ENCODE measurements around the gene LOX.

The LOX gene

GRCh38 chr5:122064992-122065391 lies 13.1 kb downstream of the LOX start:
- DNase-seq = no peak
- in situ Hi-C loops (cut with HindIII; ENCODE audit: low pct_ligation_motif_present, low pct_unique_long_range_greater_than_20kb, low sequenced_read_pairs) = no loop called here

GRCh38 chr5:122063836-122064235 lies 14.2 kb downstream of the LOX start:
- DNase-seq = no peak
- in situ Hi-C loops (cut with HindIII; ENCODE audit: low pct_ligation_motif_present, low pct_unique_long_range_greater_than_20kb, low sequenced_read_pairs) = no loop called here

- in situ Hi-C loops (cut with HindIII; ENCODE audit: low pct_ligation_motif_present, low pct_unique_long_range_greater_than_20kb, low sequenced_read_pairs) = no loop called here
- DNase-seq = no peak
Measured at GRCh38 chr5:122062205-122062604, 15.9 kb downstream of the LOX start.

DNA sequence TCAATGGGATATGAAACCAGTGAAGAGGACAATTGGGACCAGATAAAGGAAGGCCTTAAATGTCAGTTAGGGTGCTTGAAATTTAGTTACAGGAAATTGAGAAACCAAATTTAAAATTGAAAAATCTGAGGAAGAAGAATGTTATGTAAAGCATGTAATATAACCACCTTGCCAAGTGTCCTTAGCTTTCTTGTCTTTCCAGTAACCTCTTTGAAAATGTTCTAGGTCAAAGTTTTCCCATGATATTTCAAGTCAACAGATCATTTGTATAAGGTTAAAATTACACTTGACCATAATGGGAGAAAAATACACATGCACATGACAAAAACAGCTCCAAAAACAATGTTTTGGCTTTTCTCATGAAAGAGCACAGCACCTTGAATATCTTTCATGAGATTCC lies 21.1 kb downstream of the LOX start:
- in situ Hi-C loops (cut with HindIII; ENCODE audit: low pct_ligation_motif_present, low pct_unique_long_range_greater_than_20kb, low sequenced_read_pairs) = no loop called here
- DNase-seq = no peak

DNA sequence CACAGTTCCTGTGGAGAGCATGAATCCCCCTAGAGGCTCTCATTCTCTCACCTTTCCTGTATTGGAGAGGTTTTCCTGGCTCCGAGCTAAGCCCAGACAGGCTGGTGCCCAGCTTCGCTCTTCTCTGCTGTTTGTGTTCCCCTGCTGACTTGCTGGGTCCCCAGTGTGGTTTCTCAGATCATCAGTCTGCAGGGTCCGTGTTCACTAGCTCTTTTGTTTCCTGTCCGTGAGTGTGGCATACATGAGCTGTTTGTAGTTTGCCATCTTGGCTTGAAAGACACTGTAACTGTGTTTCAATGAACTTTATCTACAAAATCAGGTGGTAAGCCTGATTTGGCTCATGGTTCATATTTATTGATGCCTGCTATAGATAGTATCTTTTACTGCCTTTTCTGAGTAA lies 23.8 kb downstream of the LOX start:
- in situ Hi-C loops (cut with HindIII; ENCODE audit: low pct_ligation_motif_present, low pct_unique_long_range_greater_than_20kb, low sequenced_read_pairs) = no loop called here
- no peak for DNase-seq

DNA sequence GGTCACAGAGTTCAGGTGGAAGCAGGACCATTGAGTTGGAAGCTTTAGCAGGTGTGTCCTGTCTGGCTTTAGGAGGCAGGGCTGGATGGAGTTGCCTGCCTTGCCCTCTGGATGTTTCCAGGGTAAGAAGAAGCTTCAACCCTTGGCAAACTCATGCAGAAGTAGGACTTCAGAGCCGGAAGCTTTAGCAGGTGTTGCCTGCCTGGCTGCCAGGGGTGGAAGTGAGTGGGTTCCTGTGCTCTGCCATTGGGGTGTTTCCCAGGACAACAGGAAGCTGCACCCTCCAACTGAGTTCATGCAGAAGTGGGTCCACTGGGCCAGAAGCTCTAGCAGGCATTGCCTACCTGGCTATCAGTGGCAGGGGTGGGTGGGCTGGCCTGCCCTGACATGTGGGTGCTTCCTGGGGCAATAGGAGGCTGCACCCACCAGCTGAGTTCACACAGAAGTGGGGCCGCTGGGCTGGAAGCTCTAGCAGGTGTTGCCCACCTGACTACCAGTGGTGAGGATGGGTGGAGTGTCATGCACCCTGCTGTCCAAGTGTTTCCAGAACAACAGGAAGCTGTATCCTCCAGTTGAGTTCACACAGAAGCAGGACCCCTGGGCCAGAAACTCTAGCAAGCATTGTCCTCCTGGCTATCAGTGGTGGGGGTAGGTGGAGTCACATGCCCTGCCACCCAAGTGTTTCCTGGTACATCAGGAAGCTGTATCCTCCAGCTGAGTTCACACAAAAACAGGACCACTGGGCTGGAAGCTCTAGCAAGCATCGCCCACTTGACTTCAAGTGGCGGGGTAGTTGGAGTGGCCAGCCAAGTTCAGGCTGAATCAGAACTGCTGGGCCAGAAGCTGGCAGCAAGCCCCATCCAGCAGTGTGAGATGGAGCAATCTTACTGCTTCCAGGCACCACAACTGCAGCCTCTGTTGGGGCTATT lies 24.6 kb downstream of the LOX start:
- no peak for DNase-seq

DNA sequence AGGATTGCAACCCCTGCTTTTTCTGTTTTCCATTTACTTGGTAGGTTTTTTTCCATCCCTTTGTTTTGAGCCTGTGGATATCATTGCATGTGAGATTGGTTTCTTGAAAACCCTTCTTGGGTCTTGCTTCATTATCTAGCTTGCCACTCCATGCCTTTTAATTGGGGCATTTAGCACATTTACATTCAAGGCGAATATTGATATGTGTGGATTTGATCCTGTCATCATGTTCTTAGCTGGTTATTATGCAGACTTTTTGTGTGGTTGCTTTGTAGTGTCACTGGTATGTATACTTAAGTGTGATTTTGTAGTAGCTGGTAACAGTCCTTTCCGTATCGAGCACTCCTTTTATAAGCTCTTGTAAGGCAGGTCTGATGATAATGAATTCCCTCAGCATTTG lies 26.5 kb downstream of the LOX start:
- in situ Hi-C loops (cut with HindIII; ENCODE audit: low pct_ligation_motif_present, low pct_unique_long_range_greater_than_20kb, low sequenced_read_pairs) = no loop called here
- no peak for DNase-seq

More for the DNA sequence above, 24.6 kb downstream of the LOX start:
- in situ Hi-C loops (cut with HindIII; ENCODE audit: low pct_ligation_motif_present, low pct_unique_long_range_greater_than_20kb, low sequenced_read_pairs) = no loop called here

DNA sequence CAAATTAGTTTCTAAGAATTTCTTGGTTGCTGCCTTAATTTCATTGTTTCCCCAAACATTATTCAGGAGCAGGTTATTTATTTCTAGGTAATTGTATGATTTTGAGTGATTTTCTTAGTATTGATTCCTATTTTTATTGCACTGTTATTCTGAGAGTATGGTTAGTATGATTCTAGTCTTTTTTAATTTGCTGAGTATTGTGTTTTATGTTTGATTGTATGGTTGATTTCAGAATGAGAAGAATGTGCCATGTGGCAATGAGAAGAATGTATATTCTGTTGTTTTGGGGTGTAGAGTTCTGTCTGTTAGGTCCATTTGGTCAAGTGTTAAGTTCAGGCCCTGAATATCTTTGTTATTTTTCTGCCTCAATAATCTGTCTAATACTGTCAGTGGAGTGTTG lies 27.1 kb downstream of the LOX start:
- no peak for DNase-seq
- in situ Hi-C loops (cut with HindIII; ENCODE audit: low pct_ligation_motif_present, low pct_unique_long_range_greater_than_20kb, low sequenced_read_pairs) = no loop called here

DNA sequence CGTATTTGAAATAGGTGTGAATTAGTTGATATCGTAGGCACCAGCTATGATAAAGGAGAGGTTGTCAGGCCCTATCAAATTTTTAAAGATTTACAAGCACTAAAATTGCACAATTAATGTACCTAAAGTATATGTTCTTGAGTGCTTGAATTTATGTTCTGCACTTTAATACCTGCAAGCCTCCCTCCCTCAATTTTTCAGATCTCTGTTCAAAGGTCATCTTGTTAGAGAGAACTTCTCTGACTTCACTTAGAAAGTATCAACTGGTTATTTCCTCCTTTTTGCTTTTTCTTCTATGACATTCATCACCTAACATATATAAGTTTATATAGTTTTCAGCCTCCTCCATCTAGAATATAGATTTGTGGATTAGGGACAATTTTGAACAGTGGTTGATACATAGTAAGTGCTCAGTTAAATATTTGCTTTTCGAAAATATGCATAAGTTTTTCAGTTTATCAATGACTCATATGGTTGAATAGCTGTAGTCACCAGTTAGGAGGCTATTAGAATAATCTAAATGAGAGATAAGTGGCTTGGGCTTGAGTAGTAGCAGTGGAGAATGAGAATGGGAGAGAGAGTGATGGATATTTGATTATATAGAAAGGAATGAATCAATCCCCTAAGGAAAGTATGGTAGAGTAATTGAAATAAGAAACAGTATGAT lies 37.3 kb downstream of the LOX start:
- in situ Hi-C loops (cut with HindIII; ENCODE audit: low pct_ligation_motif_present, low pct_unique_long_range_greater_than_20kb, low sequenced_read_pairs) = no loop called here
- no peak for DNase-seq

GRCh38 chr5:122036326-122036725 lies 41.7 kb downstream of the LOX start:
- in situ Hi-C loops (cut with HindIII; ENCODE audit: low pct_ligation_motif_present, low pct_unique_long_range_greater_than_20kb, low sequenced_read_pairs) = no loop called here
- DNase-seq = no peak

DNA sequence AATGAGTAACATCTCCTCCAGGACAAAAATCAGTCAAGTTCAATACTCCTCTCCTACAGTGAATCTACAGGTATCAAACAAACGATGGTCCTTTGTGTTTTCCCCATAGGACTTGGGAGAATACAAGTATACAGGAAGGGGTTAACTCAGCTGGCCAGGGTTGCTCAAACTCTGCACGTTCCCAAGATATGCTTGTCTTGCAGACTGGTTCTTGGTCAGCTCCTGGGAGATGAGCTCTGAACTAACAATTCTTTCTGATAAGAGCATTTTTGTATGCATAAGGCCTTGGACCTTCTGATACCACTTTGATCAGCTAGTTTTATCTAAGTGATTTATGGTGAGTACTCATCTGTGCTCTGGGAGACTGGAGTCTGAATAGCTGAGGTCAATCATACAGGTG lies 42.1 kb downstream of the LOX start:
- DNase-seq = no peak
- in situ Hi-C loops (cut with HindIII; ENCODE audit: low pct_ligation_motif_present, low pct_unique_long_range_greater_than_20kb, low sequenced_read_pairs) = no loop called here

DNA sequence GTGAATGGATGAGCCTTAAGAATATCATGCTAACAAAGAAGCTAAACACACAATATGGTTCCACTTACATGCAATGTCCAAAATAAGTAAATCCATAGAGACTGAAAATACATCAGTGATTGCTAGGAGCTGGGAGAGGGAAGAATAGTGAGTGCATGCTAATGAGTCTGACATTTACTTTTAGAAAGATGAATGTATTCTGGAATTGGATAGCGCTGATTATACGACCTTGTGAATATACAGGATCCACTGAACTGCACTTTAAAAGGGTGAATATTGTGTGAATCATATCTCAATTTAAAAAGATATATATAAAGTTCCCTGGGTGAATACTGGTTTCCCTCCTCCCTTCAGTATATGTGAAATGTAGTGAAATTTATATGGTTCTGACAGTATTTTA lies 46.2 kb downstream of the LOX start:
- in situ Hi-C loops (cut with HindIII; ENCODE audit: low pct_ligation_motif_present, low pct_unique_long_range_greater_than_20kb, low sequenced_read_pairs) = no loop called here
- DNase-seq = no peak

DNA sequence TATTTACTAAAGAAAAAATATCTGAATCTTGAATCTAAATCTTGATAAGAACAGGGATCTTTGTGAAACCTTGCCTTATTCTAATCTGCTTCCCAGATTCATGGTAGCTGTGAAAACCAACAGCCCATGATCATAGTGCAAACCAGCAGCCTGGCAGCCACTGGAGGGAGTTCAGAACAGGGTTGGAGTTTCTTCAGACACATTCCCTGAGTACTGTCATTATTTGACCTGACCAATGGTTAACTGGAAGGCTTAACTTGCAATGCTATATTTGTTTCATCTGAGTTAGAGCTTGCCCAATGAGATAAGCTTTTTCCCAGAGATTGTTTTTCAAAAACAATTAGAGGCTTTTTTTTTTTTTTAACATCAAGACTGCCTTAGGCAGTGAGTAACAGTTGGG lies 47.8 kb downstream of the LOX start:
- peak; percentile 23 for DNase-seq
- in situ Hi-C loops (cut with HindIII; ENCODE audit: low pct_ligation_motif_present, low pct_unique_long_range_greater_than_20kb, low sequenced_read_pairs) = no loop called here

- in situ Hi-C loops (cut with HindIII; ENCODE audit: low pct_ligation_motif_present, low pct_unique_long_range_greater_than_20kb, low sequenced_read_pairs) = no loop called here
- no peak for DNase-seq
Measured at GRCh38 chr5:122029818-122030217, 48.2 kb downstream of the LOX start.

DNA sequence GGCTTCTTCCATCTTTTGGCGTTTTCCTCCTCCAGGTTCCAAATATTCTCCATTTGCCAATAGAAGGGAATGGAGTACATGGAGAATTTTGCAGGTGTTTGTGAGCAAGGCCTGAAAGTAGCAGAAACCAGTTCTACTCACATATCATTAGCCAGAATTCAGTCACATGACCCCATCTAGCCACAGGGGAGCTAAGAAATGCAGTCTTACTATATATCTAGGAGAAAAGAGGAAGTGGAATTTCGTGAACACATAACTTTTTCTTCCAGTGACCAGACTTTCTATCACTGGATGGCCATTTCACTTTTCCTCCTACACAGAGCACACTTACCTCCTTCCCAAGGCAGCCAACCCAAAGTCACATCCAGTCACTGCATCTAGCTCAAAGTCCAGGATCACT lies 55.1 kb downstream of the LOX start:
- no peak for DNase-seq
- in situ Hi-C loops (cut with HindIII; ENCODE audit: low pct_ligation_motif_present, low pct_unique_long_range_greater_than_20kb, low sequenced_read_pairs) = no loop called here

GRCh38 chr5:122019919-122020590 lies 58.0 kb downstream of the LOX start:
- DNase-seq = no peak
- in situ Hi-C loops (cut with HindIII; ENCODE audit: low pct_ligation_motif_present, low pct_unique_long_range_greater_than_20kb, low sequenced_read_pairs) = no loop called here

- in situ Hi-C loops (cut with HindIII; ENCODE audit: low pct_ligation_motif_present, low pct_unique_long_range_greater_than_20kb, low sequenced_read_pairs) = no loop called here
- no peak for DNase-seq
Measured at GRCh38 chr5:122015471-122015870, 62.6 kb downstream of the LOX start.

DNA sequence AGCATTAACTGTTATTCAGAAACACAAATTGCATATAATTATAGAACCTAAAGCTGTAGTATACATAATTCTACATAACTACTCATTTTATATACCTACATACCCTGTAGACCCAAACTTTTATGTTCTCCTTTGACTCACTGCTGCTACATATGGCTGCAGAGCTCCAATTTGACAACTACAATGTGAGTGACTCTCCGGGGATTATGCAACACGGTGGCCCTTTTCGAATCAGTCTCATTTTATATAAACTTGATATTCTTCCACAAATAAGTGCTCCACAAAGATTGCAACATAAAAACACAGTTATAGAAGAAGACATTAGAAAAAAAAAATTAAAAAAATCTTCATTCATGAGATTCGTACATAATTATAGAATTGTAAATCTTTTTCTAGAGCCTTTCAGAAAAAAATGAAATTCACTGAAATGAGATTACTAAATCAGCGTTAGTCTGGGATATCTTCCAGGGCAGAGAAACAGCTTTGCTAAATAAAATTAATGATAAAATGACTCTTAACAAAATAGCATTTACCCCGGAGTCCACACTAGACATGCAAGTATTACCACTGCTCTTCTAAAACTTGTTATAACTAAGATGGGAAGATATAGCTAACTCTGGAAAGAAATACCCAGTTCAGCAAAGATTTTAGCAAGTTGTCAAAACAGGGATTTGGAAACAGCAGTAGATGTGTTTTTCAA lies 63.7 kb downstream of the LOX start:
- DNase-seq = no peak
- in situ Hi-C loops (cut with HindIII; ENCODE audit: low pct_ligation_motif_present, low pct_unique_long_range_greater_than_20kb, low sequenced_read_pairs) = no loop called here
